Endothelial cell of umbilical vein (primary cell): ENCODE results near the gene EHD1. TPM values are rescaled to one million over a fixed set of nuclear protein-coding genes. Genes with fewer than 3 reads are reported as not detected.

ENCODE experiments used
- BruUV-seq: library from RNA; stranded (reverse); fragments of 400-500 nt; replicated peaks from 2 replicates; lab custom pipeline; 2021; lab: Mats Ljungman, UMichigan
- CTCF ChIA-PET: fragments of 300-600, 350-600 bp; sonication (Branson Sonifier 250); formaldehyde crosslinking; loops from one replicate; lab custom pipeline; 2021; ENCODE audit warnings: antibody characterized with exemption, inconsistent platforms; lab: Charles Lee
- POLR2A ChIA-PET: fragments of 300-600, 350-600 bp; sonication (Branson Sonifier 250); formaldehyde crosslinking; loops from one replicate; lab custom pipeline; 2021; ENCODE audit warnings: antibody characterized with exemption, inconsistent platforms; lab: Charles Lee
- DNase-seq: peaks from one replicate; pipeline ENCODE4 v3.0.0-alpha.2; 2011; ENCODE audit warnings: low read depth, low spot score
- FAIRE-seq: peaks from 2 replicates; lab custom pipeline; 2011; peaks lifted over from hg19 to GRCh38; lab: Jason Lieb, UNC
- H2AFZ ChIP-seq: 2 replicates; pipeline ENCODE4 v1.6.0; 2012; ENCODE audit warnings: low read depth, low read length, control low read depth, inconsistent platforms
- H3K27ac ChIP-seq: 2 replicates; pipeline ENCODE4 v1.5.1; 2011; ENCODE audit warnings: low read depth, mild to moderate bottlenecking, control low read depth, low read length, moderate library complexity; ENCODE audit not compliant: insufficient read depth
- H3K27me3 ChIP-seq, 2 experiments: 2 replicates each; pipeline versions ENCODE4 v1.6.0 to v1.6.1; 2011; ENCODE audit warnings: low read length in 2 of 2, mixed read lengths in 1 of 2; ENCODE audit not compliant: control insufficient read depth in 2 of 2, insufficient read depth in 2 of 2
- H3K36me3 ChIP-seq, 2 experiments: 2 replicates in 1 of 2; 3 replicates in 1 of 2; pipeline ENCODE4 v1.5.1; 2011; ENCODE audit warnings: low read length in 2 of 2, mild to moderate bottlenecking in 1 of 2, moderate library complexity in 1 of 2; ENCODE audit not compliant: control insufficient read depth in 2 of 2, insufficient read depth in 2 of 2; ENCODE audit errors: extremely low read depth in 1 of 2
- H3K4me1 ChIP-seq: 3 replicates; pipeline ENCODE4 v1.5.1; 2011; ENCODE audit warnings: mild to moderate bottlenecking, low read length; ENCODE audit not compliant: control insufficient read depth, insufficient read depth; ENCODE audit errors: extremely low read depth
- H3K4me2 ChIP-seq: 2 replicates; pipeline ENCODE4 v1.6.1; 2011; ENCODE audit warnings: low read length, control low read depth, mixed read lengths; ENCODE audit not compliant: insufficient read depth
- H3K4me3 ChIP-seq, 3 experiments: fragments of 200-600 bp in 1 of 3; sonication (generic), shearing (Covaris generic) in 1 of 3; replicated peaks in 1 of 3; 2 replicates each; pipeline ENCODE4 v1.5.1; 2011 to 2016; ENCODE audit warnings: control low read depth in 3 of 3, low read length in 3 of 3, mild to moderate bottlenecking in 2 of 3, inconsistent platforms in 1 of 3, low read depth in 1 of 3, moderate library complexity in 1 of 3; ENCODE audit not compliant: insufficient read depth in 1 of 3
- H3K79me2 ChIP-seq: 2 replicates; pipeline ENCODE4 v1.6.0; 2012; ENCODE audit warnings: low read length, inconsistent platforms; ENCODE audit not compliant: control insufficient read depth, insufficient read depth
- H3K9ac ChIP-seq: replicated peaks from 2 replicates; pipeline ENCODE3; 2011; ENCODE audit warnings: low read length, control low read depth; ENCODE audit not compliant: insufficient read depth; ENCODE audit errors: extremely low read depth
- H3K9me1 ChIP-seq: replicated peaks from 3 replicates; pipeline ENCODE4 v1.6.0; 2011; ENCODE audit warnings: mild to moderate bottlenecking, low read length; ENCODE audit not compliant: control insufficient read depth, insufficient read depth; ENCODE audit errors: extremely low read depth
- H3K9me3 ChIP-seq: replicated peaks from 2 replicates; pipeline ENCODE4 v1.5.1; 2012; ENCODE audit warnings: low read length, inconsistent platforms; ENCODE audit not compliant: control insufficient read depth, insufficient read depth
- H4K20me1 ChIP-seq: replicated peaks from 2 replicates; pipeline ENCODE3; 2011; ENCODE audit warnings: mild to moderate bottlenecking, low read length; ENCODE audit not compliant: control insufficient read depth, insufficient read depth; ENCODE audit errors: extremely low read depth
- CTCF ChIP-seq, 2 donors: IDR thresholded peaks; 1 replicate in 1 of 2; 2 replicates in 1 of 2; pipeline ENCODE4 v1.5.1; 2011; ENCODE audit warnings: low read length in 2 of 2, mild to moderate bottlenecking in 2 of 2, moderate library complexity in 2 of 2, control low read depth in 1 of 2, inconsistent platforms in 1 of 2, low read depth in 1 of 2; ENCODE audit not compliant: insufficient read depth in 1 of 2; ENCODE audit errors: extremely low read depth in 1 of 2
- EZH2 ChIP-seq: IDR thresholded peaks from 2 replicates; pipeline ENCODE4 v1.6.1; 2012; ENCODE audit warnings: borderline replicate concordance, low read depth, mild to moderate bottlenecking, moderate library complexity, low read length, inconsistent platforms; ENCODE audit not compliant: severe bottlenecking
- FOS ChIP-seq: IDR thresholded peaks from 2 replicates; pipeline ENCODE4 v1.6.1; 2011; ENCODE audit warnings: mild to moderate bottlenecking, low read length, moderate library complexity, borderline replicate concordance; ENCODE audit not compliant: insufficient read depth
- GATA2 ChIP-seq: IDR thresholded peaks from 2 replicates; pipeline ENCODE4 v1.7.0; 2011; ENCODE audit warnings: low read depth, mild to moderate bottlenecking, moderate library complexity, mixed read lengths, low read length; ENCODE audit not compliant: insufficient read length, insufficient read depth
- JUN ChIP-seq: IDR thresholded peaks from 2 replicates; pipeline ENCODE4 v1.6.1; 2011; ENCODE audit warnings: borderline replicate concordance, low read depth; ENCODE audit not compliant: insufficient read length, insufficient read depth
- MAX ChIP-seq: IDR thresholded peaks from 2 replicates; pipeline ENCODE4 v1.6.1; 2011; ENCODE audit not compliant: insufficient read depth, insufficient read length
- MYC ChIP-seq: IDR thresholded peaks from one replicate; pipeline ENCODE4 v1.6.1; 2011; ENCODE audit warnings: mild to moderate bottlenecking, low read depth, low read length
- POLR2A ChIP-seq: IDR thresholded peaks from 2 replicates; pipeline ENCODE4 v1.6.1; 2012; ENCODE audit warnings: low read depth, mild to moderate bottlenecking, control low read depth, low read length
- POLR2AphosphoS5 ChIP-seq: IDR thresholded peaks from 2 replicates; pipeline ENCODE4 v1.6.1; 2012; ENCODE audit warnings: low read depth, mild to moderate bottlenecking, control low read depth, low read length, moderate library complexity; ENCODE audit not compliant: insufficient read depth
- dilution Hi-C: fragments of 300-500 bp; cut with MboI; formaldehyde crosslinking; loops from one replicate; pipeline ENCODE4 v1.15.0; 2019; ENCODE audit warnings: low sequenced_read_pairs; ENCODE audit not compliant: extremely low pct_ligation_motif_present
- intact Hi-C: fragments of 100-400 bp; cut with micrococcal nuclease; formaldehyde crosslinking; loops from one replicate; pipeline ENCODE4 v1.10.0; 2022
- polyA plus RNA-seq, 4 experiments: library from polyadenylated mRNA; depleted of rRNA in 3 of 4; stranded (reverse) in 3 of 4; unstranded in 1 of 4; fragments of >200 nt; gene quantifications; 2 replicates each; pipeline versions ENCODE4 v1.2.1 to v1.2.3, GENCODE V29; 2011 to 2012; ENCODE audit warnings: missing spikeins in 1 of 4
- total RNA-seq: library from RNA; stranded (reverse); gene quantifications from 2 replicates; pipeline ENCODE4 v1.2.3, GENCODE V29; 2021

The EHD1 gene
- total and polyA plus RNA-seq, 2 donors (not counting 3 experiments of a cell fraction or from before 2014, with no cell fraction given): 109 to 136 TPM

DNA sequence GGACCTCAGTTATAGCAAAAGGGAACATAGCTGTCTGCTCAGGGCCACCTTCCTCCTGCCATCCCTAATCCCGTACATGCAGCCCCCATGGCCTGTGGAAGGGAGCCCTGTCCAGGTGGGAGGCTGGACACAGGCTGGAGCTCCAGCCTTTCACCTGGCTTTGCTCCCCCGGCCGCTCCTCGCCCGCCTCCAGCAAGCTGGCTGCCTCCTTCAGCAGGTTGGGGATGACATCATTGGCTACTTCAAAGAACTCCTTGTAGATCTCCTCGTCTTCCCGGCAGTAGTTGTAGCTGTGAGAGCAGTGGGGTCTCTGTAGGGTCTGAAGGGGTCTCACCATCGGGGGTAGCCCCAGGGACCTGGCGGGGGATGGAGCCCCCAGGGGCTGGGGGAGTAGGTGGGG lies 72.9 kb downstream of the EHD1 start:
- Histone ChIP-seq H4K20me1 (no peaks in the 10 kb centered on the region), H3K27me3 (no peaks in the 10 kb centered on the region), H3K9me1 (no peaks in the 10 kb centered on the region), H3K36me3 (peaks cover 0 to 25% of the 10 kb centered on the region in 2 experiments), H3K9ac (no peak overlapping the region), H3K27ac (no peak overlapping the region), H2AFZ (no peak overlapping the region), H3K9me3 (no peaks in the 10 kb centered on the region), H3K4me3 (no peak overlapping the region), H3K79me2 (peaks cover 7% of the 10 kb centered on the region), H3K4me1 (peaks cover 35% of the 10 kb centered on the region), H3K4me2 (no peak overlapping the region)
- TF ChIP-seq MAX: no peak
- TF ChIP-seq POLR2A: no peak
- TF ChIP-seq GATA2: no peak
- no peak for TF ChIP-seq EZH2
- no peak for TF ChIP-seq FOS
- TF ChIP-seq POLR2AphosphoS5: no peak
- no peak for TF ChIP-seq CTCF (IDR thresholded peaks at IDR 0.05; ENCODE audit: extremely low read depth in 1 of 2, insufficient read depth in 1 of 2, low read depth in 1 of 2, low read length in 2 of 2)
- no peak for TF ChIP-seq MYC
- TF ChIP-seq JUN: no peak
- dilution Hi-C loops: no loop called here
- BruUV-seq: no TSS peak
- intact Hi-C loops: no loop called here
- ChIA-PET POLR2A (no interaction called here), CTCF (no interaction called here)
- FAIRE-seq (no peak), DNase-seq (no peak)
